IMR-90 (cell line): ENCODE results near the gene C10orf88. TPM values are rescaled to one million over a fixed set of nuclear protein-coding genes. Genes with fewer than 3 reads are reported as not detected.
A peak's percentile ranks its signal among the peaks of the same experiment; 100 is the strongest.

Source experiments
- ATAC-seq: fragments of 200-7000 bp; cut with Tn5 transposase; 2 replicates; pipeline ENCODE4 v1.9.1; 2020; ENCODE audit warnings: low read depth, mild to moderate bottlenecking, moderate library complexity
- BruUV-seq: library from RNA; stranded (reverse); fragments of 400-500 nt; replicated peaks from 2 replicates; lab custom pipeline; 2021; lab: Mats Ljungman, UMichigan
- CTCF ChIA-PET: fragments of 300-600 bp; formaldehyde crosslinking; extraction: SDS; loops from one replicate; lab custom pipeline; 2021; ENCODE audit warnings: antibody characterized with exemption; lab: Yijun Ruan, JAX
- POLR2A ChIA-PET: fragments of 300-600 bp; sonication (Branson Sonifier 250); formaldehyde crosslinking; loops from one replicate; lab custom pipeline; 2022; ENCODE audit warnings: antibody characterized with exemption; ENCODE audit not compliant: unreplicated experiment; lab: Charles Lee
- DNase-seq: peaks from one replicate; pipeline ENCODE4 v3.0.0; 2013
- H2AFZ ChIP-seq: replicated peaks from 2 replicates; pipeline ENCODE3; 2013; ENCODE audit warnings: low read length, mild to moderate bottlenecking; ENCODE audit not compliant: poor library complexity
- H2AK5ac ChIP-seq: 2 replicates; pipeline ENCODE4 v1.6.1; 2013; ENCODE audit warnings: low read depth, low read length, inconsistent platforms
- H2AK9ac ChIP-seq: replicated peaks from 2 replicates; pipeline ENCODE3; 2013; ENCODE audit warnings: mild to moderate bottlenecking, low read depth, low read length, moderate library complexity; ENCODE audit not compliant: poor library complexity
- H2BK120ac ChIP-seq: 2 replicates; pipeline ENCODE4 v1.6.1; 2013; ENCODE audit warnings: low read depth, low read length, inconsistent platforms
- H2BK15ac ChIP-seq: 3 replicates; pipeline ENCODE4 v1.6.1; 2013; ENCODE audit warnings: low read depth, low read length, inconsistent platforms
- H2BK20ac ChIP-seq: 2 replicates; pipeline ENCODE4 v1.6.1; 2013; ENCODE audit warnings: low read depth, mild to moderate bottlenecking, inconsistent platforms, low read length, moderate library complexity
- H2BK5ac ChIP-seq: 2 replicates; pipeline ENCODE4 v1.6.1; 2013; ENCODE audit warnings: mild to moderate bottlenecking, low read depth, low read length, inconsistent platforms; ENCODE audit not compliant: poor library complexity, severe bottlenecking
- H3K14ac ChIP-seq: replicated peaks from 2 replicates; pipeline ENCODE4 v1.6.1; 2013; ENCODE audit warnings: low read depth, low read length, inconsistent platforms
- H3K18ac ChIP-seq: 2 replicates; pipeline ENCODE4 v1.6.1; 2013; ENCODE audit warnings: low read depth, low read length, control low read depth
- H3K23ac ChIP-seq: 2 replicates; pipeline ENCODE4 v1.6.1; 2013; ENCODE audit warnings: low read depth, low read length, inconsistent platforms
- H3K27ac ChIP-seq: 2 replicates; pipeline ENCODE4 v1.5.1; 2013; ENCODE audit warnings: mild to moderate bottlenecking, control low read depth, low read length; ENCODE audit not compliant: insufficient read depth
- H3K27me3 ChIP-seq: 2 replicates; pipeline ENCODE4 v1.6.1; 2013; ENCODE audit warnings: low read length; ENCODE audit not compliant: control insufficient read depth, insufficient read depth
- H3K36me3 ChIP-seq: 2 replicates; pipeline ENCODE4 v1.6.1; 2013; ENCODE audit warnings: low read length, mixed read lengths; ENCODE audit not compliant: control insufficient read depth, insufficient read depth
- H3K4ac ChIP-seq: 2 replicates; pipeline ENCODE4 v1.6.1; 2013; ENCODE audit warnings: low read depth, low read length, inconsistent platforms
- H3K4me1 ChIP-seq: 2 replicates; pipeline ENCODE4 v1.6.1; 2013; ENCODE audit warnings: low read length, mixed read lengths; ENCODE audit not compliant: control insufficient read depth, insufficient read depth
- H3K4me2 ChIP-seq: 2 replicates; pipeline ENCODE4 v1.6.1; 2013; ENCODE audit warnings: low read depth, mild to moderate bottlenecking, control low read depth, low read length, moderate library complexity
- H3K4me3 ChIP-seq: 2 replicates; pipeline ENCODE4 v1.5.1; 2013; ENCODE audit warnings: low read depth, mild to moderate bottlenecking, control low read depth, low read length, moderate library complexity; ENCODE audit not compliant: insufficient read depth
- H3K56ac ChIP-seq: 2 replicates; pipeline ENCODE4 v1.6.1; 2013; ENCODE audit warnings: low read length, inconsistent platforms; ENCODE audit not compliant: insufficient read depth; ENCODE audit errors: extremely low read depth
- H3K79me1 ChIP-seq, 2 experiments: 2 replicates each; pipeline ENCODE4 v1.6.1; 2013; ENCODE audit warnings: low read length in 2 of 2, inconsistent platforms in 1 of 2, low read depth in 1 of 2
- H3K9ac ChIP-seq: 2 replicates; pipeline ENCODE4 v1.6.1; 2013; ENCODE audit warnings: low read depth, low read length, control low read depth
- H3K9me1 ChIP-seq: 2 replicates; pipeline ENCODE4 v1.6.1; 2013; ENCODE audit warnings: low read length, inconsistent platforms; ENCODE audit not compliant: insufficient read depth
- H3K9me3 ChIP-seq: 2 replicates; pipeline ENCODE4 v1.6.1; 2013; ENCODE audit warnings: low read length; ENCODE audit not compliant: control insufficient read depth, insufficient read depth
- H4K20me1 ChIP-seq: 2 replicates; pipeline ENCODE4 v1.6.1; 2013; ENCODE audit warnings: low read length, inconsistent platforms; ENCODE audit not compliant: insufficient read depth
- H4K5ac ChIP-seq: 2 replicates; pipeline ENCODE4 v1.6.1; 2013; ENCODE audit warnings: mild to moderate bottlenecking, low read depth, low read length, control low read depth
- H4K8ac ChIP-seq, 2 experiments: 2 replicates each; pipeline ENCODE4 v1.6.1; 2013; ENCODE audit warnings: low read depth in 2 of 2, low read length in 2 of 2, control low read depth in 1 of 2, inconsistent platforms in 1 of 2
- H4K91ac ChIP-seq: 2 replicates; pipeline ENCODE4 v1.6.1; 2013; ENCODE audit warnings: low read depth, low read length, inconsistent platforms; ENCODE audit not compliant: insufficient read depth
- CEBPB ChIP-seq: IDR thresholded peaks from 2 replicates; pipeline ENCODE4 v1.6.1; 2012; ENCODE audit warnings: low read depth, low read length, improper control_type of control experiment
- MAZ ChIP-seq: IDR thresholded peaks from 2 replicates; pipeline ENCODE4 v1.6.1; 2012; ENCODE audit warnings: low read depth, mild to moderate bottlenecking, low read length, improper control_type of control experiment, moderate library complexity, borderline replicate concordance
- WGBS, 2 experiments: methylation state at CpG; one replicate each; pipeline versions ENCODE4 v1.1.5 to v1.1.7; 2013; ENCODE audit warnings: missing lambda C conversion rate in 2 of 2; ENCODE audit not compliant: insufficient read length in 1 of 2; ENCODE audit errors: extremely low coverage in 2 of 2; 5-methylcytosine and 5-hydroxymethylcytosine counted together
- dilution Hi-C: fragments of 300-500 bp; cut with HindIII; formaldehyde crosslinking; loops from one replicate; pipeline ENCODE4 v1.14.3; 2018; ENCODE audit warnings: low sequenced_read_pairs; ENCODE audit not compliant: unreplicated experiment
- in situ Hi-C: fragments of 300-500 bp; cut with MboI; formaldehyde crosslinking; loops from 3 replicates; pipeline ENCODE4 v1.14.3; 2019; ENCODE audit warnings: low sequenced_read_pairs, inconsistent platforms, mixed read lengths
- intact Hi-C: fragments of 100-400 bp; cut with micrococcal nuclease; formaldehyde crosslinking; loops from 2 replicates; pipeline ENCODE4 v1.10.0; 2022
- polyA plus RNA-seq, 3 experiments: library from polyadenylated mRNA; depleted of rRNA; stranded (reverse); fragments of >200 nt; gene quantifications; 2 replicates each; pipeline ENCODE4 v1.2.3, GENCODE V29; 2012; ENCODE audit warnings: low replicate concordance in 1 of 3
- total RNA-seq: library from RNA; depleted of rRNA; stranded (reverse); fragments of >200 nt; gene quantifications from 2 replicates; pipeline ENCODE4 v1.2.3, GENCODE V29; 2012

Gene C10orf88
- total and polyA plus RNA-seq, 2 of the 4 experiments (the other 2 are of a cell fraction) = 5.9 to 12.2 TPM

GRCh38 chr10:122957474-122957873 lies 3.4 kb upstream of the C10orf88 start:
- ATAC-seq = no peak
- Histone ChIP-seq H3K9ac (no peak overlapping the region), H3K27ac (no peak overlapping the region), H2BK20ac (no peak overlapping the region), H3K27me3 (no peaks in the 10 kb centered on the region), H3K4me3 (no peak overlapping the region), H2BK120ac (no peak overlapping the region), H3K79me1 (peaks cover 9 to 11% of the 10 kb centered on the region in 2 experiments; a peak in 3 of 4 replicates), H2AFZ (no peak overlapping the region), H2BK15ac (no peak overlapping the region), H3K18ac (no peak overlapping the region), H4K20me1 (no peaks in the 10 kb centered on the region), H4K91ac (no peak overlapping the region), H3K56ac (no peak overlapping the region), H3K4me1 (no peaks in the 10 kb centered on the region), H2AK9ac (no peak overlapping the region), H3K9me1 (peaks cover 2% of the 10 kb centered on the region; the same call in 1 of the 2 replicates), H4K5ac (no peak overlapping the region), H3K14ac (no peak overlapping the region), H3K23ac (no peak overlapping the region), H2AK5ac (no peak overlapping the region), H3K36me3 (no peaks in the 10 kb centered on the region), H2BK5ac (no peak overlapping the region), H3K4ac (no peak overlapping the region), H3K9me3 (no peaks in the 10 kb centered on the region), H4K8ac (no peak overlapping the region), H3K4me2 (no peak overlapping the region)
- POLR2A ChIA-PET = no interaction called here
- no CpG with 5 or more reads among the region's 5 CpGs for WGBS, 2 experiments
- in situ Hi-C loops = no loop called here
- CTCF ChIA-PET = interaction anchor here (0.7 to 1.1 kb wide), 2 partner anchors 10 to 73 kb away, joined by 3 read pairs; no protein-coding TSS in a partner anchor
- intact Hi-C loops = loop anchor here (2.0 kb wide), 1 partner anchor 51 kb away; the partner anchor contains the start of genes ACADSB and IKZF5
- dilution Hi-C loops = no loop called here
- no peak for TF ChIP-seq MAZ
- TF ChIP-seq CEBPB = peak; percentile 67
- peak; percentile 1 for DNase-seq
- BruUV-seq = no TSS peak
